B cell (primary cell): ENCODE results near the gene CLECL1.
"Not testable (repeated sequence)": the region's sequence is repeated elsewhere in the genome, so short reads cannot be mapped to it uniquely, and the experiment has no call there.

ENCODE experiments used
- CTCF ChIP-seq: fragments of 200-600 bp; IDR thresholded peaks from one replicate; pipeline ENCODE4 v1.8.0; 2022; ENCODE audit warnings: antibody characterized with exemption, mild to moderate bottlenecking
- EZH2 ChIP-seq: IDR thresholded peaks from 2 replicates; pipeline ENCODE4 v1.6.1; 2012; ENCODE audit warnings: borderline replicate concordance, low read depth, mild to moderate bottlenecking, moderate library complexity, low read length; ENCODE audit not compliant: insufficient read depth, poor library complexity, severe bottlenecking

GRCh38 chr12:9695150-9695549 lies 37.7 kb downstream of the CLECL1 start:
- not testable (repeated sequence) for TF ChIP-seq CTCF, EZH2
